HG02763 (cell line): ENCODE data around the gene AFF3.
"Not testable (repeated sequence)": the region's sequence is repeated elsewhere in the genome, so short reads cannot be mapped to it uniquely, and the experiment has no call there.

Experiments used
- ATAC-seq: cut with Tn5 transposase; IDR thresholded peaks from one replicate; pipeline ENCODE4 v1.9.1; 2021; ENCODE audit warnings: mild to moderate bottlenecking, moderate library complexity; ENCODE audit not compliant: unreplicated experiment

Gene AFF3

DNA sequence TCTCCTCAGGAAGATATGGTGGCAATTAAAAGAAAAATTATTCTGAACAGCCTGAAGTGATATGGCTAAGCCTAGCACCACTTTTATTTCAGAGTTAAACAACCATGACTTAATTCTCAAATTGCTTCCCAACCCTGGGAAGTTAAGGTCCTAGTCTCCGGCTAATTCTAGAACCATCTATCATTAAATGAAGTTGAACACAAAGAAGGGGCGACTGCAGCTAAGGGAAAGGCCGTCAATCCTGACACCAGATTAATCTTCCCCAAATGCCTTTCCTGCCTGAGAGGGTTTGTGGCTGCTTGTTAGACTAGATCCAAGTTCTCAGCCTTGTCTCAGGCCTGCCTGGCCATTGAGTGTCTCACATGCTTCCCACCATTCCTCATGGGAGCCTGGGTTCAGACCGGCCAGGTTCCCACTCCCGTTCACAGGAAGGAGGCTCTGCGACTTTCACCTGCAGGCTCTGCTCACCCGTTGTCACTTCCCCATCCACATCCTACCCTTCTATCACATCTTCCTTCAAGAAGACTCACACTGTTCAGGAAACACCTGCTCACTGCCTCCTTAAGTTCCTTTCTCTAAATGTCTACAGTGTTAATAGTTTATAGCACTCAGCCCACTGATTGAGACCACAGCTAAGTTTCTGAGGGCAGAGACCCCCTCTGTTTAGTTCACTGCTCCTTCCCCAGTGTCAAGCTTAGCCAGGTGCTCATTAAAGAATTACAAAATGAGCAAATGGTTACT lies 369.6 kb downstream of the AFF3 start:
- ATAC-seq, result no peak

DNA sequence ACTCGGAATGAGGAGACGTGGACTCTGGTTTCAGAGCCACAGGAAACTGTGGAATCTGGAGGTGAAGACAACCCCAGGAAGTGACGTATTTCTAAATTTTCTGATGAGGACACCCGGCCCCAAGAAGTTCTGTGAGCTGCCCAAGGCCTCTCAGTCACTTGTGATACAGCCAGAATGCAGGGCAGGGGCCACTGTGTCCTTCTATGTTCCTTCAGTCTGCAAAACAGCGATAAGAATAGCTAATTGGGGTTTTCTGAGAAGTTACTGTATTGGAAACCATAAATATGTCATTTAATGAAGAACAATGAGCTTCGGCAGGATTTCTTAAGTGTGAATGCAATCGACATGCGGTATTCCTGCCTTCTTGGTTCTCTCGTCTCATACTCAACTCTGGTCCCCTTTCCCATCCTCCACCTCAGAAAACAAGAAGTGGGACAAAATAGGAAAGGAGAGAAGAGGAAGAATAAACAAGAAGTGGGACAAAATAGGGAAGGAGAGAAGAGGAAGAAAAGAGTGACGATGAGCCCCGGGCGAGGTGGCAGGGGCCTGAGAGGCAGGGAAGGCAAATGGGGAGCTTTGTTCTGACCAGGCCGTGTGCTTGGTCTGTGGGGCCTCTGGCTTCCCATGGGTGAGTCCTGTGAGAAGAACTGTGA lies 370.6 kb downstream of the AFF3 start:
- ATAC-seq, result no peak

DNA sequence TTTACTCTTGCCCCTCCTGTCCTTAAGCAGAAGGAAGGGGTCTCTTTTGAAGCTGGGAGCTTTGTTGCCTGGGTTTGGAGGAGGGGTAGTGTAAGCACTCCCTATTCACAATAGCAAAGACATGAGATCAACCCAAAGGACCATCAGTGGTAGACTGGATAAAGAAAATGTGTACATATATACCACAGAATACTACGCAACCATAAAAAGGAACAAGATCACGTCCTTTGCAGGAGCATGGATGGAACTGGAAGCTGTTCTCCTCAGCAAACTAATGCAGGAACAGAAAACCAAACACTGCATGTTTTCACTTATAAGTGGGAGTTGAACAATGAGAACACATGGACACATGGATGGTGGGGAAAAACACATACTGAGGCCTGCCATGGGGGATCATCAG lies 371.5 kb downstream of the AFF3 start:
- no peak for ATAC-seq

DNA sequence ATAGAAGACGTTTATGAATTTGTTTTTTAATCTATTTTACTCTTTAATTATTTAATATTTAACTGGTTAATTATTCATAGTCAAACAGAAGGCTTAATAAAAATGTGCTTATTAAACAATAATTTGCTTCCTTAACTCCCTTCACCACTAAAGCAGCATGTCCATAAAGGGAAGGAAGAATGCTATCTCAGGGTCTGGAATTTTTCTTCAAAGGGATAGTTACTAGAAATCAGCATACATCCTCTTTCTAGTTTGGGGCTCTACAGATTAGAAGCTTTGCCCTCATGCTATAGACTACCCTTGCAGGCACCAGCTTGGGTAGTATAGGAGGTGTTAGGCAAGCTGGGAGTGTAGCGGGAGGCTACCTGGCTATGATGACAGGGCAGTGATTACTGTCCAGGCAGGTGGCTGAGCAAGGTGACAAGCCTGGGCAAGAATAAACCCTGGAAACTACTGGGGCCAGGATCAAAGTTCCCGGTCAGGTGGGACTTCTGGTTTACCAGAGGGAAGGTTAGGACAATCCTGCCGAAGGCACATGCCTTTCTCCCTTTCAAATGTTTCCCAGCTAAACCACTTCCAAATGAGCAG lies 376.6 kb downstream of the AFF3 start:
- no peak for ATAC-seq

DNA sequence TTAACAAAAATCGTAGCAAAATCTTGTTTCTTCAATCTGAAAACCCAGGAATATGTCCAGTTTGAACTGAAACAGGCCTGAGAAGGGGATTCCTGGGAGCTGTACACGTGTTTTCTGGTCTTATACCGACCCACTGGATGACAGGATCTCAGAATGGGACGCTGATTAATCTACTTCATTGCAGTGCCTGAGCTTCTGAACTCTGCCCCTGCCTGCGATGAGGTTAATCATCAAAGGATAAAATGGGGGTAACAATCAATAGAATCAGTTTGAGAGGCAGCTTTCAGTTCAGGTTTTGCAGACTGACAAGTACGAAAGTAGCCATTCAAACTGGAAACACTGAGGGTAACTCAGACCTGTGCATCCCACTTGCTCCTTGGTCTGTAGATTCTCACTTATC lies 378.6 kb downstream of the AFF3 start:
- ATAC-seq, result no peak

DNA sequence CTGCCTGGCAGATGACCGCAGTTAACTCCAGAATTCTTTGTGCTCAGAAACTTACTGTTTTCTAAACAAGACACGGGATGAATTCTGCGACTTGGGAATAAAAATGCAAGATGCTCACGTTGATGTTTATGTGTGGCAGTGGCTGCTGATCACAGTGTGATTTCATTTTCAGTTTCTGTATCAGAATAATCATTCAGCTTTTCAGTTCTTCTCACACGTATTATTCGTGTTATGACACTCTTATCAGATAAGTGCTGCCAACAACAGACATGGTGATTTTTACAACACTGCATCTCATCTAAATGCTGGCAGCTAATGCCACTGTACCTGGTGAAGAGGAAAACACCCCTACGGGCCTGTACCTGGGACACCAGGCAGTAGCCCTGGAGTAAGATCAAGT lies 379.7 kb downstream of the AFF3 start:
- no peak for ATAC-seq

DNA sequence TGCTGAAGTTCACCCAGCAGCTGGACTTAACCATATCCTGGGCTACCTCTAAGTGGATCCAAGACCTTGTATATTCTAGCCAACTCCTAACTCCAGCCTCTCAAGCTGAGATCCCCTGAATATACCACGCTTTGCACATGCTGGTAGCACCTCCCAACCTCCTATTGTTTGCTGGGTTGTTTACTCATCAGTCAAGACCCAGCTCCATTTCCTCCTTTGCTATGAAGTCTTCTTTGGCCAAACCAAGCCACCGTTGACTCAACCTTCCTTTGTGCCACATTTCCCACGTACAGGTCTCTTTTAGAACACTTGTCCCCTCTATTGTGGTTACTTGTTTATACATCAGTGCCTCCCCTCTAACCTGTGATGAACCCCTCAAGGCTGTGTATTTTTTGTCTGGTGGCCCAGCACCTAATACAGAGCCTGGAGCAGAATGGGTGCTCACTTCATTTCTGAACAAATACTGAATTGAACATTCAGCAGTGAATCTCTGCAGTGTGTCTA lies 384.7 kb downstream of the AFF3 start:
- ATAC-seq, result no peak

DNA sequence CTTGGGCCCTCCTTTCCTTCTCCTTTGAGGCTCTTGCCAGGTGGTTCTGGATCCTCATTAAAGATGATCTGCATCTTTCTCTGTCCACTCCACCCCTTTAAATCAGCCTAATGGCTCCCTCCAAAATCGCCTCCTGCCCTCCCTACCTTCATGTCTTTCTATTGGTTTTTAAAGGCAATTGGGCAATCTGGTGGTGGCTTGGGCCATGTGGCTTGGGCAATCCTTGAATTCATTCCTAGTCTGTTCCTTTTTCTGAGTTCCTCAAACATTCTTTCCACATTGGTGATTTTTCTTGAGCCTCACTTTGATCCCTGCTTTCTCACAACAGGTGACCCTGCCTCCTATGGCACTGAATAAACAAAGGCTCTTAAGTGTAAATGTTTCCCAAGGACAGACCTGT lies 386.3 kb downstream of the AFF3 start:
- ATAC-seq, result no peak

DNA sequence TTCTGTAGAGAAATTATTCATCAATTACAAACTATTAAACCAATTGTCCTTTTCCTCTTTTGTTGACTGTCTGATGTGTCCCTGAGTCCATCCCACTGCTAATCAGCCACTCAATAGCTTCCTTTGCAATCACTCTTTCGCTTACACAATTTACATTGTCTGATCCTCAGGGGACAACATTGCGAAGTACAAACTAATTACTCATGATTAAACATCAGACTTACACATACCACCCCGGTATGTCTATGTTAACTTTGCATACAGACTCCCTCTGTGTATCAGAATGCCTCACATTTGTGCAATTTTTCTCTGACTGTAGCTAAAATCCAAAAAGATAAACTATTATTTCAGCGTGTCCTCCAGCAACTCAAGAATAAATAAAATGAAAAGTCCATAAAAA lies 388.2 kb downstream of the AFF3 start:
- ATAC-seq, result no peak

DNA sequence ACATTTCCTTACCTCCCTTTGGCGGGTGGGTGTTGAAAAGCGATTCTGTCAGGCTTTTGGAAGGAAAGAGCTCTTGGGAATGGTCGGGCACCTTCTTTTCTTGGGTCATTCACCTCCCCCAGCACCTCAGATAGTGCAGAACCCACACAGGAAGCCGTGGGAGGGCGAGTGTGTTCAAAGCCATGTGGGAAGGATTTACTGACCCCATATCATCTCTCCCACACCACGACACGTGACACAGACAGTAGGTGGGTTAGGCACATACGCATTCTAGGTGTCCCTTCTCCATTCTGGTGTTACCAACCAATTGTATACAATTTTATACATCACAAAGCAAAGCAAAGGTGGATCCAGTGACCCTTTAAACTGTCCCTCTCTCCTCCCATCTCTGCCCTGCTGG lies 388.9 kb downstream of the AFF3 start:
- ATAC-seq, result no peak

DNA sequence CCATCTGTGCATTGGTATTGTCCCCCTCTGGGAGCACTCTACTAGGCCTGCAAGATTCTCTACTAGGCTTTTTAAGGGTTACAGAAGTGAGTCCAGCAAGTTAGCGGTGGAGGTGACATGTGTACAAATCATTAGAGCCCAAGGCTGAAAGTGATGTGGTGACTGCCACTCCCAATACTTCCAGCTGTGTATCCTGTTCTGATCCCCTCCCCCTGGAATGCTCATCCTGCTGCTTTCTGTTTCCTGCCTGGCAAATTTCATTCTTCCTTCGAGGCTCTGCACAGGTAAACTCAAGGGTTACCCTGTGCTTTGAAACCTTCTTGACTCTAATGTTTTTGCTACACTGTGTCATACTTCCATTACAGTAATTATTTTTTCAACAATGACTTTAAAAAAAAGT lies 394.0 kb downstream of the AFF3 start:
- no peak for ATAC-seq

DNA sequence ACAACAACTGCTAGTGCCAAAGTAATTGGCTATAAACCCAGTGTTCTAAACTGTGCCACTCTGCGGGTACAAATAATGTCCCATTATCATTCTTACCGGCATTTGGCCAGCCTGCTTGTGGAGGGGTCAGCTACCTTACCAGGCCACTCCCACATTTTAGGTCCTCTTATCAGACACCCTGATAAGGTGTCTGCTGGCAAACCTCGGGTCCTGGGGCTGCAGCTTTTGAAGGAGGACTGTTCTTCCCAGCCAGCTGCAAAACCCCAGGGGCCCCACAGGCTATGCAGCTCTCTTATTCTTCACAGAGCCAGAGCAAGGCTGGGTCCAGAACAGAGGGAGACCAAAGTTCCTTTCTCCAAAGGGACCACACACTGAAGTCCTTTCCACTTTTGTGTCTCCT lies 394.5 kb downstream of the AFF3 start:
- no peak for ATAC-seq

DNA sequence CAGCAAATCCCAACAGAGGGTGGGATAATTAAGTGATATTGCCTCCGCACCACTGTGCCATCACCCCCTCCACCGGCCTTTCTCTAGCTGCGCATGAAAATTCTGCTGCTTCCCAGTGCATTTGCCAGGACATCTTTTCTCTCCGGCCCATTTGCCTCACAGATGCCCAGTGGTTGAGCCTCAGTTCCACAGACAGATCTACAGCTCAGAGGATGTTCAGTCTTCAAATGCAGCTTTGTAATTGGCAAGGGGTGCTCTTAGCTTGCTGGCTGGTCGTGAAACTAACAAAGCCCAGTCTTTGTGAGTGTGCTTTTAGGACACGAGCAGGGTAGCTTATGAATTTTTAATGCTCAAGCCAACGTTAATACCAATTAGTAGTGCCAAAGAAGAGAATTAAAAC lies 399.2 kb downstream of the AFF3 start:
- ATAC-seq, result no peak

DNA sequence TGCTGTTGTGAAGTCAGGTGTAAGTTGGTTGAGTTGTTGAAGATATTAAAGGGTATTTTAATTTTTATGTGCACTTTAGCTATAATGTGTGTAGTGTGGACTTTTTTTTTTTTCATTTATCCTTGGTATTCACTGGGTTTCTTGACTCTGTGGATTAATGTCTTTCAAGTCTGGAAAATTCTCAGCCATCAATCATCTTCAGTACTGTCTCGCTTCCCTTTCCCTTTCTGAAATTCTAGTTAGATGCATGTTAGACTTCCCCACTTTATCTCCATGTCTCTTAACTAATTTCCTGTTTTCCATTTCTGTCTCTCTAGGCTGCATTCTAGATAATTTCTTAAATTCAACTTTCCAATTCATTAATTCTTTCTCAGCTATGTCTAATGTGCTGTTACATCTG lies 404.9 kb downstream of the AFF3 start:
- ATAC-seq, result no peak

DNA sequence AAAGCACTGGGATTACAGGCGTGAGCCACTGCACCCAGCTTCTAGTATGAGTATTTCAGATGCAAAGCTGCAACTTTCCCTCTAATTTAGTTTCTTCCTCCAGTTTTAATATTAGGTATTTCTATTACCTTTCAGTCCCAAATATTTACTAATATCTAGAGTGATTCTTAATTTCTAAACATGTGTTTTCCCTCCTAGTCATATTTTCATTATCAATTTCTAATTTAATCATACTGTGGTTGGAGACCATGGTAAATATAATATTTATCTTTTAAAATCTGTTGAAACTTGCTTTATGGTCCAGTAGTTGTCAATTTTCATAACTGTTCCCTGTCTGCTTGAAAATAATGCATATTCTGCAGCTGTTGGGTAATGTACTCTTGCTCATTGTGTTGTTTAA lies 406.6 kb downstream of the AFF3 start:
- no peak for ATAC-seq

DNA sequence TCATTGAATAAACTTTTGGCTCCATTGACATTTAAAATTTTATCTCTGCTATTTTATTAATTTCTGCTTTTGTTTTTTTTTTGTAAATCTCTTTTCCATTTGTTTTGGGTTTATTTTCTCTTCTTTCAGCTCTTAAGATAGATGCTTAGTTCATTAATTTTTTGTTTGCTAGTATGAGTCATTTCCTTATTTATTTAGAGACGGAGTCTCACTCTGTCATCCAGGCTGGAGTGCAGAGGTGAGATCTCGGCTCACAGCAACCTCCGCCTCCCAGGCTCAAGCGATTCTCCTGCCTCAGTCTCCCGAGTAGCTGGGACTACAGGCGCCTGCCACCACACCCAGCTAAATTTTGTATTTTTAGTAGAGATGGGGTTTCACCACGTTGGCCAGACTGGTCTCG lies 407.1 kb downstream of the AFF3 start:
- ATAC-seq, result not testable (repeated sequence)

DNA sequence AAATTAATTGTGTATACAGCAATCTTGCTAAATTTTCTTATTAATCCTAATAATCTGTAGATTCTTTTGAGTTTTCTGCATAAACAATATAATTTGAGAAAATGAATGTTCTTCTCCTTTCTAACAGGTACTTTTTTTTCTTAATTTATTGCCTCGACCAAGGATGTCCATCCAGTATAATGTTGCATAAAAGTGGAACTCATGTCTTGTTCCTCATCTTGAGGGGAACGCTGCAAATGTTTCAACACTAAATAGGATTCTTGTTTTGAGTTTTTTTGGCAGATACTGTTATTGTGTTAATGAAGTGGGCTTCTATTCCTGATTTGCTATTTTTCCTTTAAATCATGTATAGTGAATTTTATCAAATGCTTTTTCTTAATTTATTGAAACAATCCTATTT lies 408.2 kb downstream of the AFF3 start:
- ATAC-seq, result no peak

DNA sequence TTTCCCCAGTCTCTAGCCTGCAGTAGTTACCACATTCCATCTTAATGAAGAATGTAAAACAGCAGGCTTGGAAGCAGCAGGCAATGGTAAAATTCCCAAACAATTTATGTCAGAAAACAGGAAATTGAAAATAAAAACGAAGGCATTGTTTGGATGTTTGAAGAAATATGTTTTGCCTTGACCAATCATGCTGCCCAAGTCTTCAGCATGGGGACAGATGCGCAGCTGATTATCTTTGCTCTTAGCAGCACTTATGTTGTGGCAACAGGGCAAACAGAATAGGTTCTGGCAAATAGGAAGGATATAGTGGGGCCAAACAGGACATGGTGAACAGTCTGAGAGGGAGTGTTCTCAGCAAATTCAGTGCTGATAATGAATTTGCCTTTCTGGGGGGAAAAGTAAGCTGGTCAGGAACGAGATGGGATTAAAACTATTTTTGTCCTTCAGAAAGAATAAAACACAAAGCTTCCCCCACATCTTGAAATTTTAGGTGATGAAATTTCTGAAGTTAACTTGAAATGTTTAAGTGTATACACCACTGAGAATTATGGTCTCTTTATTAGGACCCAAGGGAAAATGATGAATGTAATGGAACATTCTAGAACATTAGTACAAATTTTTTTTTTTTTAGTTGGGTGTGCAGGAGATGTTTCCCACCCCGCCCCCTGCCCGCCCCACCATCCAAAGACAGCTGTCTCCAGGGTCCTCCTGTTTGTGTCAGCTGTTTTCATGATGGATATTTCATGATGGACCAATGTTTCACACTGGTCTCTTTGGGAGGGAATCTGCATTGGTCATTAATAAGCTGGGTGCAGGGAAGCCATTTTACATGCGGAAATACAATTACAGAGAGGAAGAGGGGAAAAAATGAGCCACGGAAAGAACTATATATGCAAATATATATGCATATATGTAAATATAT lies 413.0 kb downstream of the AFF3 start:
- no peak for ATAC-seq

DNA sequence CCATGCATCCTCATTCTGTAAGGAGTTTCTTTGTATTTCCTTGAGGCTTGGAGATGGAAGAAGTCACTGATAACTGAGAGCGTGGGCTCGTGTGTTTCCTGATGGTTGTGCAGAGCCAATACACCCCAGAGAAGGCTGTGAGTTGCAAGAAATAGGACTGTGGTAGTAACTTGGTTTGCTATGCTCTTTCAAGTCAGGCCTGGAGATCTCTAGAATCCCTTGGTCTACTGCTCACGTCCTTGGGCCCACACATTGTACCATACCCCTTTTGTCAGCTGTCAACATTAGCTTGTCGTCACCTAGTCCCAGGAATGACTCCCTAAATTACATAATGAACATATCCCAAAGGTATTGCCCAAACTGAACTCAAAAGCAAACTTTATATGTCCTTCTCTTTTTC lies 414.2 kb downstream of the AFF3 start:
- no peak for ATAC-seq

DNA sequence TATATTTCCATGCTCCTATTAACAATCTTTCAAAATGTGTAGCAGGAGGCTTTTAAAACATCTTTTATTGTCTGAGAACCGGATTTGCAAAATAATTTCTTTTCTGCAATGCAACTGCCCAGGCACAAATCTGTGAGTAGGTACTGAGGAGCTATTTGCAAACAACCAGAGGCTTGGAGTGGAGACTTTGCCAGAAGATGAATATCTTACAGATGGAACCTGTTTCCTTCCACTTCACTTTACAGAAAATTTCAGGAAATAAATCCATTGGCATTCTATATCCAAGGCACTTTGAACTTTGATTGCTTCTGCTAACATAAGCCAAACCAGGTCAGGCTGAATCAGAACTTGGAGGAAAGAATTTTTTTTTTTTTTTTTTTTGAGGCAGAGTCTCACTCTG lies 415.2 kb downstream of the AFF3 start:
- ATAC-seq, result no peak

DNA sequence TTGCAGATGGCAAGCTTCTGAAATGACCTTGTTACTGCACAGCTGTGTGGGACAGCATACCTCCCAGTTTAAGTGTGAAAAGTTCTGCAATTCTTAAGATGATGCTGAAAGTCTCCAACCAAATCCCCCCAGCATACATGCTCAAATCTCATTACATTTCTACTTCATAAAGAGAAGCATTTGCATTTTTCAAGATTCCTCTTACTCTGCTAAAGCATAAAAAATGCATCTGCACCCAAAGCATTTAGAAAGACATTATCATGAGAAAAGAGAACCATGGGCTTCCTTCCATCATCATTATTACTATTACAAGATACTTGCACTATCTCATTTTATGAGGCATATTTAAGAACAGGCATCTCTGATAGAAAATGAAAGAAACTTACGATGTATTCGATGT lies 415.7 kb downstream of the AFF3 start:
- no peak for ATAC-seq
